ENCODE data around the gene AOPEP. TPM values are rescaled to one million over a fixed set of nuclear protein-coding genes. Genes with fewer than 3 reads are reported as not detected.
A peak's percentile ranks its signal among the peaks of the same experiment; 100 is the strongest.

Gene AOPEP
- total RNA-seq, 1 experiment from 2014 or later, result 39.6 TPM

GRCh38 chr9:95022657-95023056 is 296.2 kb downstream of the AOPEP start:
- Histone ChIP-seq H3K36me3 (peaks cover 65% of the 10 kb centered on the region), H3K4me1 (replicated peaks) (peaks cover 68% of the 10 kb centered on the region), H3K4me3 (no peak overlapping the region), H3K27ac (peak overlapping the region; percentile 62; the same call in 1 of the 2 replicates), H3K27me3 (replicated peaks) (no peaks in the 10 kb centered on the region), H3K9me3 (replicated peaks) (no peaks in the 10 kb centered on the region)
- no peak for DNase-seq (ENCODE audit: low read depth in 1 of 2, low spot score in 2 of 2)

GRCh38 chr9:95023217-95024003 is 296.9 kb downstream of the AOPEP start:
- Histone ChIP-seq H3K4me1 (replicated peaks) (peaks cover 62% of the 10 kb centered on the region), H3K36me3 (peaks cover 64% of the 10 kb centered on the region), H3K9me3 (replicated peaks) (no peaks in the 10 kb centered on the region), H3K27me3 (replicated peaks) (no peaks in the 10 kb centered on the region), H3K27ac (peak overlapping the region; percentile 62), H3K4me3 (no peak overlapping the region)
- peak in 1 of 2 experiments; percentile 54 for DNase-seq (ENCODE audit: low read depth in 1 of 2, low spot score in 2 of 2)

GRCh38 chr9:95024097-95024671 is 297.7 kb downstream of the AOPEP start:
- H3K27me3 ChIP-seq (replicated peaks), result no peaks in the 10 kb centered on the region
- peaks cover 61% of the 10 kb centered on the region for H3K36me3 ChIP-seq
- DNase-seq (ENCODE audit: low read depth in 1 of 2, low spot score in 2 of 2), result no peak
- peaks cover 55% of the 10 kb centered on the region for H3K4me1 ChIP-seq (replicated peaks)
- no peaks in the 10 kb centered on the region for H3K9me3 ChIP-seq (replicated peaks)
- H3K27ac ChIP-seq, result peak overlapping the region; percentile 62
- no peak overlapping the region for H3K4me3 ChIP-seq

- H3K9me3 ChIP-seq (replicated peaks), result no peaks in the 10 kb centered on the region
- no peak overlapping the region for H3K4me3 ChIP-seq
- peaks cover 54% of the 10 kb centered on the region for H3K36me3 ChIP-seq
- peak; percentile 63 to 67 for DNase-seq (ENCODE audit: low read depth in 1 of 2, low spot score in 2 of 2)
- H3K27ac ChIP-seq, result peak overlapping the region; percentile 34
- H3K27me3 ChIP-seq (replicated peaks), result no peaks in the 10 kb centered on the region
- peaks cover 44% of the 10 kb centered on the region for H3K4me1 ChIP-seq (replicated peaks)
Measured at GRCh38 chr9:95025213-95026147, 299.0 kb downstream of the AOPEP start.

- H3K9me3 ChIP-seq (replicated peaks), result no peaks in the 10 kb centered on the region
- no peak for DNase-seq (ENCODE audit: low read depth in 1 of 2, low spot score in 2 of 2)
- H3K27me3 ChIP-seq (replicated peaks), result no peaks in the 10 kb centered on the region
- H3K4me3 ChIP-seq, result no peak overlapping the region
- peak overlapping the region; percentile 34 for H3K27ac ChIP-seq
- H3K4me1 ChIP-seq (replicated peaks), result peaks cover 44% of the 10 kb centered on the region
- peaks cover 57% of the 10 kb centered on the region for H3K36me3 ChIP-seq
Measured at GRCh38 chr9:95026148-95026524, 299.6 kb downstream of the AOPEP start.

GRCh38 chr9:95027914-95028852 is 301.7 kb downstream of the AOPEP start:
- Histone ChIP-seq H3K9me3 (replicated peaks) (no peaks in the 10 kb centered on the region), H3K36me3 (peaks cover 51% of the 10 kb centered on the region), H3K27me3 (replicated peaks) (no peaks in the 10 kb centered on the region), H3K4me3 (no peak overlapping the region), H3K27ac (no peak overlapping the region), H3K4me1 (replicated peaks) (peaks cover 34% of the 10 kb centered on the region)
- no peak for DNase-seq (ENCODE audit: low read depth in 1 of 2, low spot score in 2 of 2)

GRCh38 chr9:95028853-95029219 is 302.3 kb downstream of the AOPEP start:
- Histone ChIP-seq H3K36me3 (peaks cover 49% of the 10 kb centered on the region), H3K4me3 (no peak overlapping the region), H3K27me3 (replicated peaks) (no peaks in the 10 kb centered on the region), H3K4me1 (replicated peaks) (peaks cover 28% of the 10 kb centered on the region), H3K27ac (no peak overlapping the region), H3K9me3 (replicated peaks) (no peaks in the 10 kb centered on the region)
- DNase-seq (ENCODE audit: low read depth in 1 of 2, low spot score in 2 of 2), result no peak

GRCh38 chr9:95029288-95029687 is 302.8 kb downstream of the AOPEP start:
- DNase-seq (ENCODE audit: low read depth in 1 of 2, low spot score in 2 of 2), result no peak
- Histone ChIP-seq H3K4me1 (replicated peaks) (peaks cover 23% of the 10 kb centered on the region), H3K4me3 (no peak overlapping the region), H3K9me3 (replicated peaks) (no peaks in the 10 kb centered on the region), H3K27ac (no peak overlapping the region), H3K36me3 (peaks cover 52% of the 10 kb centered on the region), H3K27me3 (replicated peaks) (no peaks in the 10 kb centered on the region)

GRCh38 chr9:95029720-95030119 is 303.2 kb downstream of the AOPEP start:
- no peak for DNase-seq (ENCODE audit: low read depth in 1 of 2, low spot score in 2 of 2)
- peaks cover 52% of the 10 kb centered on the region for H3K36me3 ChIP-seq
- H3K27ac ChIP-seq, result no peak overlapping the region
- no peak overlapping the region for H3K4me3 ChIP-seq
- H3K4me1 ChIP-seq (replicated peaks), result peaks cover 19% of the 10 kb centered on the region
- H3K9me3 ChIP-seq (replicated peaks), result no peaks in the 10 kb centered on the region
- no peaks in the 10 kb centered on the region for H3K27me3 ChIP-seq (replicated peaks)

GRCh38 chr9:95030344-95030743 is 303.8 kb downstream of the AOPEP start:
- Histone ChIP-seq H3K9me3 (replicated peaks) (no peaks in the 10 kb centered on the region), H3K27me3 (replicated peaks) (no peaks in the 10 kb centered on the region), H3K36me3 (peaks cover 46% of the 10 kb centered on the region), H3K4me1 (replicated peaks) (peaks cover 13% of the 10 kb centered on the region), H3K4me3 (no peak overlapping the region), H3K27ac (no peak overlapping the region)
- no peak for DNase-seq (ENCODE audit: low read depth in 1 of 2, low spot score in 2 of 2)

GRCh38 chr9:95030920-95031642 is 304.6 kb downstream of the AOPEP start:
- H3K27me3 ChIP-seq (replicated peaks), result no peaks in the 10 kb centered on the region
- H3K4me3 ChIP-seq, result no peak overlapping the region
- peaks cover 41% of the 10 kb centered on the region for H3K36me3 ChIP-seq
- no peak for DNase-seq (ENCODE audit: low read depth in 1 of 2, low spot score in 2 of 2)
- no peaks in the 10 kb centered on the region for H3K9me3 ChIP-seq (replicated peaks)
- H3K4me1 ChIP-seq (replicated peaks), result peaks cover 12% of the 10 kb centered on the region
- no peak overlapping the region for H3K27ac ChIP-seq

- H3K27ac ChIP-seq, result no peak overlapping the region
- H3K4me3 ChIP-seq, result no peak overlapping the region
- no peaks in the 10 kb centered on the region for H3K9me3 ChIP-seq (replicated peaks)
- no peak for DNase-seq (ENCODE audit: low read depth in 1 of 2, low spot score in 2 of 2)
- H3K4me1 ChIP-seq (replicated peaks), result peaks cover 15% of the 10 kb centered on the region
- H3K27me3 ChIP-seq (replicated peaks), result no peaks in the 10 kb centered on the region
- peaks cover 34% of the 10 kb centered on the region for H3K36me3 ChIP-seq
Measured at GRCh38 chr9:95031711-95032461, 305.4 kb downstream of the AOPEP start.

All from SJSA1 (cell line).